Mesenchymal stem cell (in vitro differentiated cells and primary cell): Measurements from ENCODE around the gene PER3.
A peak's percentile ranks its signal among the peaks of the same experiment; 100 is the strongest.

Experiments used
- DNase-seq: peaks from one replicate; pipeline ENCODE4 v3.0.0-alpha.2; 2013
- H2AFZ ChIP-seq: one replicate; pipeline ENCODE4 v1.6.1; 2013; ENCODE audit warnings: low read depth, mild to moderate bottlenecking, control low read depth, inconsistent platforms, low read length, moderate library complexity
- H2AK5ac ChIP-seq: 2 replicates; pipeline ENCODE4 v1.6.1; 2013; ENCODE audit warnings: low read length, moderate library complexity, mild to moderate bottlenecking, inconsistent platforms; ENCODE audit not compliant: severe bottlenecking
- H2BK120ac ChIP-seq: one replicate; pipeline ENCODE4 v1.6.1; 2013; ENCODE audit warnings: low read depth, mild to moderate bottlenecking, inconsistent platforms, low read length, moderate library complexity
- H2BK12ac ChIP-seq, 2 experiments: one replicate each; pipeline ENCODE4 v1.6.1; 2013; ENCODE audit warnings: inconsistent platforms in 2 of 2, low read length in 2 of 2, mild to moderate bottlenecking in 2 of 2, moderate library complexity in 2 of 2, control low read depth in 1 of 2
- H2BK15ac ChIP-seq: one replicate; pipeline ENCODE4 v1.6.1; 2013; ENCODE audit warnings: mild to moderate bottlenecking, low read depth, inconsistent platforms; ENCODE audit not compliant: poor library complexity, severe bottlenecking
- H2BK5ac ChIP-seq: 2 replicates; pipeline ENCODE4 v1.6.1; 2013; ENCODE audit warnings: low read depth, mild to moderate bottlenecking, low read length, control low read depth, inconsistent platforms; ENCODE audit not compliant: poor library complexity, severe bottlenecking
- H3K14ac ChIP-seq, 2 experiments: one replicate each; pipeline ENCODE4 v1.6.1; 2013; ENCODE audit warnings: inconsistent platforms in 2 of 2, low read length in 2 of 2, control low read depth in 1 of 2, mild to moderate bottlenecking in 1 of 2, moderate library complexity in 1 of 2
- H3K18ac ChIP-seq, 2 experiments: one replicate each; pipeline ENCODE4 v1.6.1; 2013; ENCODE audit warnings: inconsistent platforms in 2 of 2, low read length in 2 of 2, control low read depth in 1 of 2, low read depth in 1 of 2, mild to moderate bottlenecking in 1 of 2
- H3K23ac ChIP-seq, 2 experiments: one replicate each; pipeline ENCODE4 v1.6.1; 2013; ENCODE audit warnings: inconsistent platforms in 2 of 2, low read length in 2 of 2, mild to moderate bottlenecking in 2 of 2, moderate library complexity in 2 of 2, control low read depth in 1 of 2
- H3K27ac ChIP-seq: 2 replicates; pipeline ENCODE4 v1.5.1; 2013; ENCODE audit warnings: mild to moderate bottlenecking, moderate library complexity, low read length, control low read depth, inconsistent platforms; ENCODE audit not compliant: poor library complexity, severe bottlenecking
- H3K27me3 ChIP-seq, 2 experiments: 2 replicates each; pipeline versions ENCODE4 v1.6.1 to v1.7.0; 2013; ENCODE audit warnings: low read length in 2 of 2, mild to moderate bottlenecking in 2 of 2, moderate library complexity in 2 of 2, control low read depth in 1 of 2, inconsistent platforms in 1 of 2; ENCODE audit not compliant: control insufficient read depth in 1 of 2, insufficient read depth in 1 of 2
- H3K36me3 ChIP-seq, 2 experiments: 2 replicates each; pipeline versions ENCODE4 v1.6.1 to v1.7.0; 2013; ENCODE audit warnings: low read length in 2 of 2, control low read depth in 1 of 2, inconsistent platforms in 1 of 2, low read depth in 1 of 2, mild to moderate bottlenecking in 1 of 2; ENCODE audit not compliant: insufficient read depth in 2 of 2, control insufficient read depth in 1 of 2
- H3K4ac ChIP-seq, 2 experiments: one replicate each; pipeline ENCODE4 v1.6.1; 2013; ENCODE audit warnings: inconsistent platforms in 2 of 2, low read length in 2 of 2, mild to moderate bottlenecking in 2 of 2, moderate library complexity in 2 of 2, control low read depth in 1 of 2, low read depth in 1 of 2
- H3K4me1 ChIP-seq: 2 replicates; pipeline ENCODE4 v1.6.1; 2013; ENCODE audit warnings: low read depth, low read length, control low read depth; ENCODE audit not compliant: control insufficient read depth, insufficient read depth
- H3K4me2 ChIP-seq: 2 replicates; pipeline ENCODE4 v1.6.1; 2013; ENCODE audit warnings: low read length, mild to moderate bottlenecking, inconsistent platforms; ENCODE audit not compliant: poor library complexity, severe bottlenecking
- H3K4me3 ChIP-seq, 2 experiments: 2 replicates each; pipeline versions ENCODE4 v1.5.1 to v1.7.0; 2013; ENCODE audit warnings: low read length in 2 of 2, mild to moderate bottlenecking in 2 of 2, control low read depth in 1 of 2, low read depth in 1 of 2; ENCODE audit not compliant: insufficient read depth in 1 of 2
- H3K79me1 ChIP-seq: replicated peaks from 2 replicates; pipeline ENCODE4 v1.6.1; 2013; ENCODE audit warnings: mild to moderate bottlenecking, control low read depth, low read length, inconsistent platforms; ENCODE audit not compliant: poor library complexity, severe bottlenecking
- H3K9ac ChIP-seq: 2 replicates; pipeline ENCODE4 v1.7.0; 2013; ENCODE audit warnings: mild to moderate bottlenecking, low read length, moderate library complexity
- H3K9me3 ChIP-seq: 2 replicates; pipeline ENCODE4 v1.7.0; 2013; ENCODE audit warnings: mild to moderate bottlenecking, low read length; ENCODE audit not compliant: control insufficient read depth
- H4K8ac ChIP-seq: one replicate; pipeline ENCODE4 v1.6.1; 2013; ENCODE audit warnings: inconsistent platforms, mild to moderate bottlenecking, low read length, moderate library complexity
- H4K91ac ChIP-seq: one replicate; pipeline ENCODE4 v1.6.1; 2013; ENCODE audit warnings: mild to moderate bottlenecking, low read length, inconsistent platforms
- WGBS: methylation state at CpG from one replicate; pipeline ENCODE4 v1.1.7; 2013; ENCODE audit warnings: mixed read lengths; 5-methylcytosine and 5-hydroxymethylcytosine counted together

The PER3 gene

DNA sequence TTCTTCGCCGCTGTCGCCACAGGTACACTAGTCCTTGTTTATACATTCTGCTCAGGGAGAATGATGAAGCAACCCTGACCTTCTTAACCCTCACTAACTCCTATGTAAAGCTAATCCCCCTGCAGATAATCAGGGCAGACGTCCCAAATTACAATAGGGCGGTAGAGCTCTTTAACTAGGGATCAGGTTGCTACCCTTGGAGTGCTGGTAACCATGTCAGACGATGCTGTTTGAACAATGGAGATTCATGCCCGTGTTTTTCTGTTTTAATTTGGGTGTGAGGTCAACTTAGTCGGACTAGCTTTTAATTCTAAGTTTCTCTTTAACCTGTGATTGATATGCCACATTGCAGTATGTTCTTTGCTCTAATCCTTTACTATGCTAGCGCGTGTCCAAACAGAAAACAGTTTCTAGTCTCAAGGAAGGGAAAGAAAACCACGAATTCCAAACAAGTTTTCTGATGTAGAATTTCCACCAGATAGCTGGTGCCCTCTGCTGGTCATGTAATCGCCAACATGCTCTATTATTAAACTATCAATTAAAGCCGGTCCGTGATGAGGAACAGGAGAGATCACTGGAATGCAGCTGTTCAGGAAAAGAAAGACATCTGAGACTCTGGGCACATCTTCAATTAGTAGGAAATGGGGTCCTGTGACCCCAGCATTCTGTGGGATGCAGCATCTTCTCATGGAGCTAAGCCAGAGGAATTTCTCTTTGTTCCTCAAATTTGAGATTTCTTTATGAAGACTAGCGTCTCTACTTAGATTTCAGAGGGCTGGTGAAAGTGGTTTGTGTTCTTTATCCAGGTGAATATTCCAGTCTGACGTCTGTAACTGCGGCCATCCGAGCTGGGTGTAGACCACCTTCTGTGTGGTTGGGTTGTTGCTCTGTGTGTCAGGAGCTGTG is 31.3 kb upstream of the PER3 start:
- H3K27ac ChIP-seq, result no peak overlapping the region
- H3K9me3 ChIP-seq, result no peaks in the 10 kb centered on the region
- H2BK5ac ChIP-seq, result no peak overlapping the region
- no peak overlapping the region for H3K23ac ChIP-seq
- WGBS, result 31% methylated on average over 14 of the region's 18 CpGs
- H2BK120ac ChIP-seq, result no peak overlapping the region
- H2AFZ ChIP-seq, result no peak overlapping the region
- no peak overlapping the region for H4K8ac ChIP-seq
- peak overlapping the region in 1 of 2 experiments; percentile 77 for H3K4me3 ChIP-seq
- H3K4ac ChIP-seq, result no peak overlapping the region
- H4K91ac ChIP-seq, result no peak overlapping the region
- no peaks in the 10 kb centered on the region for H3K79me1 ChIP-seq
- no peak overlapping the region for H2BK12ac ChIP-seq
- H3K36me3 ChIP-seq, result no peaks in the 10 kb centered on the region
- DNase-seq, result peak; percentile 77
- H3K14ac ChIP-seq, result no peak overlapping the region
- H3K27me3 ChIP-seq, result peaks cover 0 to 17% of the 10 kb centered on the region in 2 experiments
- peak overlapping the region; percentile 82 for H3K9ac ChIP-seq
- H2AK5ac ChIP-seq, result no peak overlapping the region
- no peak overlapping the region for H3K18ac ChIP-seq
- peak overlapping the region; percentile 28 for H3K4me2 ChIP-seq
- H3K4me1 ChIP-seq, result peaks cover 3% of the 10 kb centered on the region
- no peak overlapping the region for H2BK15ac ChIP-seq

DNA sequence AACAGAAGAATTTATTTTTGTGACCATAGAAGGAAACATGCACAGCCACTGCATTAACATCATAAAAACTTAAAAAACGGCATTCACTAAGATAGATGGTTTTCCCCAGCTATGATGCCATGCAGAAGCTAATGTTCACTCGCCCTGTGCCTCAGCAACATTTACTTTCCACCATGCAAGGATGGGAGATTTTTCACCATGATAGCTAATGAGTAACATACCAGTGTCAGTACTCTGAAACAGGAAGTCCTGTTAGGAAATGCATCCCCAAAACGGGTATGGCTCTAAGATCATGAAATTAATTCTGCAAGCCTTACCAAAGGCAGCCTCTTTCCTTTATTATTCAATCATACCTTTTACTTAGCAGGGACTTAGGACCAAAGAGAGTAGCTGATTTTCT is 30.4 kb upstream of the PER3 start:
- no peak overlapping the region for H2AK5ac ChIP-seq
- no peak overlapping the region for H3K4me2 ChIP-seq
- no peaks in the 10 kb centered on the region for H3K36me3 ChIP-seq
- no peak overlapping the region for H3K4me3 ChIP-seq
- H3K27me3 ChIP-seq, result peaks cover 0 to 17% of the 10 kb centered on the region in 2 experiments
- no peak overlapping the region for H2BK120ac ChIP-seq
- no peak overlapping the region for H3K27ac ChIP-seq
- H2AFZ ChIP-seq, result no peak overlapping the region
- H3K18ac ChIP-seq, result no peak overlapping the region
- no peak overlapping the region for H2BK15ac ChIP-seq
- H4K8ac ChIP-seq, result no peak overlapping the region
- no peak for DNase-seq
- no peak overlapping the region for H3K23ac ChIP-seq
- no peaks in the 10 kb centered on the region for H3K79me1 ChIP-seq
- H3K14ac ChIP-seq, result no peak overlapping the region
- no peak overlapping the region for H2BK12ac ChIP-seq
- H3K4me1 ChIP-seq, result peaks cover 3% of the 10 kb centered on the region
- H3K9ac ChIP-seq, result no peak overlapping the region
- no peak overlapping the region for H3K4ac ChIP-seq
- H2BK5ac ChIP-seq, result no peak overlapping the region
- no peaks in the 10 kb centered on the region for H3K9me3 ChIP-seq
- WGBS, result 83% methylated on average over 3 of the region's 3 CpGs
- H4K91ac ChIP-seq, result no peak overlapping the region

DNA sequence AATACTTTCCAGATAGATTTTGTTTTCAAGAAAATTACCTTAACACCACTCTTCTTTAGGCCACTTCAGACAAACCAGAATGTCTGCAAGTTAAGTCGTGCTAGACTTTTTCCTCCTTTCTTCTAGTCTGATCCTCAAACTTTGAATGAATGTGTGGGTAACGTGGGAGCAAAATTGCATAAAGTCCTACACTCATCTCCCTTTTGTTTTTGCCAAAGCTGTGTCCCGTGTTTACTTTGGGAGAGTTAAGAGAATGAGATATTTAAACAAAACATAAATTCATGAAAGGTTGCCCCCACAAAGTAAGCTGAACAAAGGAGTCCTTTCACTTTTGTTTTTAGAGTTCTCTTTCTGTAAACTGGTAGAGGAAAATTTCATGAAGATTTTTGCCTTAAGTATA is 29.9 kb upstream of the PER3 start:
- Histone ChIP-seq H4K8ac (no peak overlapping the region), H3K23ac (no peak overlapping the region), H2BK5ac (no peak overlapping the region), H3K4me1 (peaks cover 3% of the 10 kb centered on the region), H2BK15ac (no peak overlapping the region), H2AK5ac (no peak overlapping the region), H3K27me3 (peaks cover 0 to 17% of the 10 kb centered on the region in 2 experiments), H3K79me1 (no peaks in the 10 kb centered on the region), H3K14ac (no peak overlapping the region), H2AFZ (no peak overlapping the region), H2BK120ac (no peak overlapping the region), H3K9me3 (no peaks in the 10 kb centered on the region), H3K4me2 (no peak overlapping the region), H3K9ac (no peak overlapping the region), H2BK12ac (no peak overlapping the region), H3K18ac (no peak overlapping the region), H3K4ac (no peak overlapping the region), H3K36me3 (no peaks in the 10 kb centered on the region), H3K4me3 (no peak overlapping the region), H3K27ac (no peak overlapping the region), H4K91ac (no peak overlapping the region)
- DNase-seq, result no peak
- WGBS, result no CpG with 5 or more reads among the region's 3 CpGs

DNA sequence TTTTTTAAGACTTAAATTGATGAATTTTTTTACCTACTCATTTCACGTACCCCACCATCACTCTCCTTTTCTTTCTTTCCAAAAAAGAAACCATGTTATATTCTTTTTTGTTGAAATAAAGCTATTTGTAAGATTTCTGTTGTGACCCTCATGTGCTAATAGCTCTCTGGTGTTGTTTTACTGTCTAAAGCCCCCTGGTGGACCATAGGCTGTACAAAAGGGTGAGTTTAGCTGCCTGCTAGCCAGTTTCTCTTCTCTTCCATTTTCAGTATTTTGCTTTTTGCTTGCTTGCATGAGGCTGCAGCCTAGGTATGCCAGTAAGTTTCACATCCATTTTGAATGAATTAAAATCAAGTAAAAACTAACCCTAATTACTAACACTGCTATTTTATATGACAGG is 28.6 kb upstream of the PER3 start:
- Histone ChIP-seq H3K9me3 (no peaks in the 10 kb centered on the region), H2BK120ac (no peak overlapping the region), H2BK15ac (no peak overlapping the region), H3K4me2 (no peak overlapping the region), H4K8ac (no peak overlapping the region), H3K27ac (no peak overlapping the region), H2AFZ (no peak overlapping the region), H3K36me3 (no peaks in the 10 kb centered on the region), H3K4me3 (no peak overlapping the region), H3K14ac (no peak overlapping the region), H4K91ac (no peak overlapping the region), H3K23ac (no peak overlapping the region), H3K4me1 (peaks cover 3% of the 10 kb centered on the region), H3K4ac (no peak overlapping the region), H3K18ac (no peak overlapping the region), H2BK12ac (no peak overlapping the region), H3K27me3 (peaks cover 0 to 14% of the 10 kb centered on the region in 2 experiments), H3K9ac (no peak overlapping the region), H2BK5ac (no peak overlapping the region), H2AK5ac (no peak overlapping the region), H3K79me1 (no peaks in the 10 kb centered on the region)
- DNase-seq, result peak; percentile 41
- WGBS, result no CpG with 5 or more reads among the region's 1 CpG
